Measurements from ENCODE around the gene PEBP1. TPM values are rescaled to one million over a fixed set of nuclear protein-coding genes. Genes with fewer than 3 reads are reported as not detected.
"Not testable (repeated sequence)": the region's sequence is repeated elsewhere in the genome, so short reads cannot be mapped to it uniquely, and the experiment has no call there.

The PEBP1 gene
- total RNA-seq: 109 TPM

- DNase-seq: peak; percentile 85
These were observed at the start of gene PEBP1 for GRCh38 chr12:118135788-118136558. PEBP1 (plus strand) TSS chr12:118136124; CDS start chr12:118136210, 86 bp downstream.

- DNase-seq: no peak
These were observed 46.1 kb upstream of the PEBP1 start for GRCh38 chr12:118089782-118090181.

GRCh38 chr12:118094039-118094438, 41.9 kb upstream of the PEBP1 start:
- DNase-seq: no peak

DNA sequence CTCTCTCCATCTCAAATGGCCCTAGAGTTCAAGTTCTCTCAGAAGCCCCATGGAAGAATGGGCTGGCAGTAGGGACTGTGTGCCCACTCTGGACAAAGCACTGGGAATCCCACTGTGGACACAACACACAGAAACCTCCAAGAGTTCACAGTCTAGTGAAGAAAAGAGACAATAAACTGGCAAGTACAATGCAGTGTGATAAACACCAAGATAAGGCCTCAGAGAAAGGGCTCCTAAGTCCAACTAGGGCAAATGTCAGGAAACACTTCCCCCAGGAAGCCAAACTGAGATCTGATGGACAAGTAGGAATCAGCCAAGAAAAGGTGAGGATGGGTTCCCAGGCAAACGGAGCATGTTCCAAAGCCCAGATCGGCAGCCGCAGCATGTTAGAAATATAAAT, 37.5 kb upstream of the PEBP1 start:
- DNase-seq: no peak

DNA sequence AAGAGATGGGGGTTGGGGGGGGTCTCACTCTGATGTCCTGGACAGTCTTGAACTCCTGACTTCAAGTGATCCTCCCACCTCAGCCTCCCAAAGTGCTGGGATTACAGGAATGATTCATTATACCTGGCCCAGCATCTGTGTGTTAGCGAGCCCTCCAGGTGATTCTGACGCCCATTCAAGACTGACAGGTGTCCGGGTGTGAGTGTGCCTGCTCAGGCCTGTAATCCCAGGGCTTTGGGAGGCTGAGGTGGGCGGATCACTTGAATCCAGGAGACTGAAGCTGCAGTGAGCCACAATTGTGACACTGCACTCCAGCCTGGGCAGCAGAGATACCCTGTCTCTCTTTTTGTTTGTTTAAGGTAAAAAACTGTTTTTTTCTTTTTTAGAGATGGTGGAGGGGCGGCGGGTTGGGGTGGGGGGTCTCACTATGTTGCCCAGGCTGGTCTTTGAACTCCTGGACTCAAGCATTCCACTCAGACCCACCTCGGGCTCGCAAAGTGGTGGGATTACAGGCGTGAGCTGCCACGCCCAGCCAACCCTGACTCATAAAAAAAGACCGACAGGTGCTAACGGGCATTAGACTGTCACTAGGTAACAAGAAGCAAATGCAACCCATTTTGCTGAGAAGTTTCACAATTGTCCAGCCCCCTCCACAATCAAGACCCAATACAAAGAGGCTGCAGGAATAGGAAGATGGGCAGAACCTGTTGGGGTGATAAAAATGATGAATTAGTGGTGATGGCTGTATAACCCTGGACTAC, 36.8 kb upstream of the PEBP1 start:
- no peak for DNase-seq

GRCh38 chr12:118101051-118101450, 34.9 kb upstream of the PEBP1 start:
- no peak for DNase-seq

DNA sequence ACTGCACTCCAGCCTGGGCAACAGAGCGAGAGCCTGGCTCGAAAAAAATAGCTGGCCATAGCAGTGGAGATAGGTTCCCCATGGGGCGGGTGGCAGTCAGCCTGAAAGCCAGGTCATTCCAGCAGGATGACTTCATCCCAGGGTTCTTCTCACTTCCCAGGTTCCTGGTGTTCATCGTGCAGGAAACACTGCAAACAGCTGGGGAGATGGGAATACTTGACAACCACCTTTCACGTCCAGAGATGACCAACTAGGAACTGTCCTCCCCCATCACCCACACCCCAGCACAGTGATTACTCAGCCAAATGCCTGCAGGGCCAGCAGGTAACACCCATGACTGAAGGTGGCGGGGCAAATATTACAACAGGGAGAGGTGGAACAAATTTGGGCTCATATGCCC, 33.9 kb upstream of the PEBP1 start:
- DNase-seq: no peak

- no peak for DNase-seq
These were observed 33.3 kb upstream of the PEBP1 start for GRCh38 chr12:118102609-118103008.

GRCh38 chr12:118103201-118103600, 32.7 kb upstream of the PEBP1 start:
- no peak for DNase-seq

GRCh38 chr12:118103601-118104382, 32.1 kb upstream of the PEBP1 start, which contains the start of gene VSIG10:
VSIG10 (minus strand) TSS chr12:118104011; CDS start chr12:118103671, 340 bp downstream.
- DNase-seq: peak; percentile 27

- no peak for DNase-seq
These were observed 28.9 kb upstream of the PEBP1 start for GRCh38 chr12:118107011-118107410.

DNA sequence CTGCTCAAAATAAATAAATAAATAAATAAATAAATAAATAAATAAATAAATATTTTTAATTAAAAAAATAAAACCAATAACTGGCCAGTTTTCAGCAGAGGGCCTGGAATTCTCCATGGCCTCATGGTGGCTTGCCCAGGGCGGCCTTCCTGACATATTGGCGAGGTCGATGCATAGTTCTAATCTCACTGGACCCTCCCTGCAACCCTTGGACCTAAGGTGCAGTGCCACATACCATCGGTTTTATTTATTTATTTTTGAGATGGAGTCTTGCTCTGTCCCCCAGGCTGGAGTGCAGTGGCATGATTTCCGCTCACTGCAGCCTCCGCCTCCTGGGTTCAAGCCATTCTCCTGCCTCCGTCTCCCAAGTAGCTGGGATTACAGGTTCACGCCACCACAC, 28.2 kb upstream of the PEBP1 start:
- DNase-seq: no peak

DNA sequence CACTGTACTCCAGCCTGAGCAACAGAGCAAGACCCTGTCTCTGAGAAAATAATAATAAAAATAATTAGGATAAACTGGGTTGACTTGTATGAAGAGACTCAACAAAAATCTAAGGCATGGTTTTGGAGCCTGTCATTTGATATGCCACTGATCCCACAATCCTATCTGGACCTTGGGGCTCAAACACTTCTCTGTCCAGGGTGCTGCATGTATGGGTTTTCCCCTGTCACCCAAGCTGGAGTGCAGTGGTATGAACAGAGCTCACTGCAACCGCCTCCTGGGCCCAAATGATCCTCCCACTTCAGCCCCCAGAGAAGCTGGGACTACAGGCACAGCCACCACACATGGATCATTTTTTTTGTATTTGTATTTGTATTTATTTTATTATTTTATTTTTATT, 26.8 kb upstream of the PEBP1 start:
- no peak for DNase-seq

DNA sequence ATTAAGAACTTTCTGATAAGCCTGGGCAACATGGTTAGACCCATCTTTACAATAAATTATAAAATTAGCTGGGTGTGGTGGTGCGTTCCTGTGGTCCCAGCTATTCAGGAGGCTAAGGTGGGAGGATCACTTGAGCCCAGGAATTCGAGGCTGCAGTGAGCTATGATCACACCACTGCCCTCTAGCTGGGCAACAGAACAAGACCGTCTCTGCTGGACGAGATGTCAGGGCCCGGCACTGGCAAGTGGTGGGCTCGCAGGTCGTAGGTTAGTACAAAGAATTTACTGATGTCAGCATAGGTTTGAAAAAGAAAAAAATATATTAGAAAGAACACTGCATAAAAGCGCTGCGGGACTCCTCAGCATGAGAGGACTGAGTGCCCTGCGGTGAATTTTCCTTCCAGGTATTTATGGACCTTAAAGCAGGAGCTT, 16.5 kb upstream of the PEBP1 start:
- no peak for DNase-seq

DNA sequence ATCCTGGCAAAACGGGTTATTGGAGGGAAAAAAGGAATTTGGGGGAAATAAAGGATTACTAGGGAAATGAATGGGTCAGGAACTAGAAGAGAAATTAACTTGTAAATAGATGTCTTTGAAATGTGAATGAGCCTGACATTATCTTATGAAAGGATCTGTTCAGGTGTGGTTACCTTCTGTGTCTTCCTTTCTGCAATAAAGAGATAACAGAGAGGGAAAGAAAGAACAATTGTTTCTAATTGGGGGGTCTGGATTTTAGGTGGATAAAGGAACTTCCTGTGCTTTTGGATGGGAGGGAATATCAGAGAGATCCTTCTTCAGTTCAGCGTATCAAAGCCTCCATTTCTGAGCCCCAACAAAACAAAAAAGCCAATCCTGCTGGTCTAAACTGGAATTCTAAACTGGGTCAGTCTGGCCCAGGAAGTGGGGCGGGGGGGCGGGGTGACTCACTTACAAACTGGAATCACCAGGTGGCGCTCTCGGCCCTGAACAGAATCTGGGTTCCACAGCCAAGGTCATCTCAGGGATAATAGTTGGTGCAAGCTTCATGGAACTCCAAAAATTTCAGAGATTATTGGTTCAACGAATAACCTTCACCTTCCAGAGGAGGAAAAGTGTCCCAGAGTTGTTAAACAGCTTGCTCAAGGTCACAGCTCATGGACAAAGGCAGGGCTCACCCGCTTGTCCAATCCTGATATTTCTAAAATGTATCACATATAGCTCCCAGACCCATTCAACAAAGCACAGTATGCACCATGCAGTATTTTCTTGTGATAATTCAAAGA, 15.2 kb upstream of the PEBP1 start:
- DNase-seq: peak; percentile 18

GRCh38 chr12:118122264-118122663, 13.7 kb upstream of the PEBP1 start:
- DNase-seq: no peak

DNA sequence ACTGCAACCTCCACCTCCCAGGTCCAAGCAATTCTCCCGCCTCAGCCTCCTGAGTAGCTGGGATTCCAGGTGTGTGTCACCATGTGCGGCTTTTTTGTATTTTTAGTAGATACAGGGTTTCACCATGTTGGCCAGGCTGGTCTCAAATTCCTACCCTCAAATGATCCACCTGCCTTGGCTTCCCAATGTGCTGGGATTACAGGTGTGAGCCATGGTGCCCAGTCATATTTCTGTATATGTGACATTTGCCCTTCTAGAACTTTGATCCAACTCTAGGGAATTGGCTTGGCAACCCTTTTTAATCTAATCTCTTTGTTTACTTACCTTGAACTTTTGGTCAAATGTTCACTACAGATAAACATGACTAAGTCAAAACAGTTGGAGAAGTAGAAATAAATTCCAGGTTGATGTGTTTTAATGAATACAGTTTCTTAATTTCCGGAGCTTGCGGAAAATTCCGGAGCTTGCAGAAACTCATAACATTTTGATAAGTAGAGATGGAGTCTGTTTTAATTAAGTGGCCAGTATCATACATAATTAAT, 11.5 kb upstream of the PEBP1 start:
- no peak for DNase-seq

DNA sequence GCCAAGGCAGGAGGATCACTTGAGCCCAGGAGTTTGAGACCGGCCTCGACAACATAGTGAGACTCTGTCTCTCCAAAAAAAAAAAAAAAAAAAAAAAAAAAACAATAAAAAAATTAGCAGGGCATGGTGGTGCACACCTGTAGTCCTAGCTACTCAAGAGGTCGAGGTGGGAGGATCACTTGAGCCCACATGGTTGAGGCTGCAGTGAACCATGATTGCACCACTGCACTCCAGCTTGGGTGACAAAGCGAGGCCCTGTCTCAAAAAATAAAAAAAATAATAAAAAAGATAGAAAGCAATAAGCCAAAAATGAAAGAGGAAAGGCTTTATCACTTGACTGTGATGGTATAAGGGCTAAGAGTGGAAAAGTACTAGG, 10.2 kb upstream of the PEBP1 start:
- DNase-seq: no peak

- no peak for DNase-seq
These were observed 9.7 kb upstream of the PEBP1 start for GRCh38 chr12:118126119-118126757.

DNA sequence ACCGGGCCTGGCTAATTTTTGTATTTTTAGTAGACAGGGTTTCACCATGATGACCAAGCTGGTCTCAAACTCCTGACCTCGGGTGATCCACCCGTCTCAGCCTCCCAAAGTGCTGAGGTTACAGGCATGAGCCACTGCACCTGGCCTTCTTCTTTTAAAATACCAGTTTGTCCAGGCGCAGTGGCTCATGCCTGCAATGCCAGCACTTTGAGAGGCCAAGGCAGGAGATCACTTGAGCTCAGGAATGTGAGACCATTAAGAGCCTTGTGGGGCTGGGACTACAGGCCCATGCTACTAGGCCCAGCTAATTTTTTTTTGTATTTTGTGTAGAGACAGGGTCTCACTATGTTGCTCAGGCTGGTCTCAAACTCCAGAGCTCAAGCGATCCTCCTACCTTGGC, 8.1 kb upstream of the PEBP1 start:
- DNase-seq: no peak

DNA sequence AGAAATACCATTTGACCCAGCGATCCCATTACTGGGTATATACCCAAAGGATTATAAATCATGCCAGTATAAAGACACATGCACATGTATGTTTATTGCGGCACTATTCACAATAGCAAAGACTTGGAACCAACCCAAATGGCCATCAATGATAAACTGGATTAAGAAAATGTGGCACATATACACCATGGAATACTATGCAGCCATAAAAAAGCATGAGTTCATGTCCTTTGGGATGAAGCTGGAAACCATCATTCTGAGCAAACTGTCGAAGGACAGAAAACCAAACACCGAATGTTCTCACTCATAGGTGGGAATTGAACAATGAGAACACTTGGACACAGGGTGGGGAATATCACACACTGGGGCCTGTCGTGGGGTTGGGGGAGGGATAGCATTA, 6.5 kb upstream of the PEBP1 start:
- not testable (repeated sequence) for DNase-seq

Measured in skin of body (tissue), 2 donors.